GM12878 (cell line): ENCODE data around the gene EMP1. TPM values are rescaled to one million over a fixed set of nuclear protein-coding genes. Genes with fewer than 3 reads are reported as not detected.

Experiments used
- CREM ChIP-seq: IDR thresholded peaks from 2 replicates; pipeline ENCODE4 v1.6.1; 2014; ENCODE audit warnings: antibody characterized with exemption, low read depth
- MYB ChIP-seq: fragments of 150-350 bp; IDR thresholded peaks from 2 replicates; pipeline ENCODE4 v1.6.1; 2014; ENCODE audit warnings: mild to moderate bottlenecking, low read depth, low read length, borderline replicate concordance
- RFX5 ChIP-seq: IDR thresholded peaks from 2 replicates; pipeline ENCODE4 v1.6.1; 2011; ENCODE audit warnings: low read depth, low read length, improper control_type of control experiment
- SMARCA5 ChIP-seq: fragments of 450-650 bp; IDR thresholded peaks from 2 replicates; pipeline ENCODE4 v1.6.1; 2017; ENCODE audit warnings: mild to moderate bottlenecking
- TAF1 ChIP-seq: IDR thresholded peaks from 2 replicates; pipeline ENCODE4 v1.6.1; 2011; ENCODE audit warnings: mild to moderate bottlenecking, low read depth, low read length, borderline replicate concordance
- USF2 ChIP-seq: IDR thresholded peaks from 2 replicates; pipeline ENCODE4 v1.6.1; 2011; ENCODE audit warnings: low read depth, low read length, improper control_type of control experiment, borderline replicate concordance
- ZNF217 ChIP-seq: fragments of 450-650 bp; IDR thresholded peaks from 2 replicates; pipeline ENCODE4 v1.6.1; 2017; ENCODE audit warnings: antibody characterized with exemption, mild to moderate bottlenecking
- polyA plus RNA-seq, 11 experiments: library from polyadenylated mRNA; depleted of rRNA in 4 of 11; unstranded in 6 of 11; stranded (reverse) in 5 of 11; fragments of >200 nt; fragmentation: Nextera tagmentation in 4 of 11; fragmentation: Illumina TruSeq in 1 of 11; extraction: Ambion mirVana in 4 of 11; extraction: Trizol in 1 of 11; gene quantifications; 1 replicate in 1 of 11; 2 replicates in 10 of 11; pipeline versions ENCODE4 v1.2.1 to v1.2.3, GENCODE V29; 2011 to 2016; ENCODE audit warnings: inconsistent platforms in 2 of 11, missing spikeins in 2 of 11, low read depth in 1 of 11
- total RNA-seq, 4 experiments: library from RNA; depleted of rRNA in 3 of 4; stranded (reverse); fragments of >200 nt in 3 of 4; fragmentation: Illumina TruSeq in 1 of 4; extraction: Trizol in 1 of 4; gene quantifications; 2 replicates each; pipeline versions ENCODE4 v1.2.1 to v1.2.3, GENCODE V29; 2013 to 2021
- TF ChIP-seq, protein P1 (sequence below): fragments of 450-650 bp; IDR thresholded peaks from 2 replicates; pipeline ENCODE4 v1.6.1; 2017; ENCODE audit warnings: mild to moderate bottlenecking, moderate library complexity
- TF ChIP-seq, protein P2 (sequence below): IDR thresholded peaks from 2 replicates; pipeline ENCODE4 v1.6.1; 2012; ENCODE audit warnings: low read depth, low read length, improper control_type of control experiment

The EMP1 gene
- total and polyA plus RNA-seq, 10 of the 15 experiments (the other 5 are each of a cell fraction or from before 2014, with no cell fraction given): 0.09 to 0.90 (median 0.25) TPM; not detected in 1

GRCh38 chr12:13256692-13257045 is 60.1 kb downstream of the EMP1 start (continued):
- TF ChIP-seq, protein P1, sequence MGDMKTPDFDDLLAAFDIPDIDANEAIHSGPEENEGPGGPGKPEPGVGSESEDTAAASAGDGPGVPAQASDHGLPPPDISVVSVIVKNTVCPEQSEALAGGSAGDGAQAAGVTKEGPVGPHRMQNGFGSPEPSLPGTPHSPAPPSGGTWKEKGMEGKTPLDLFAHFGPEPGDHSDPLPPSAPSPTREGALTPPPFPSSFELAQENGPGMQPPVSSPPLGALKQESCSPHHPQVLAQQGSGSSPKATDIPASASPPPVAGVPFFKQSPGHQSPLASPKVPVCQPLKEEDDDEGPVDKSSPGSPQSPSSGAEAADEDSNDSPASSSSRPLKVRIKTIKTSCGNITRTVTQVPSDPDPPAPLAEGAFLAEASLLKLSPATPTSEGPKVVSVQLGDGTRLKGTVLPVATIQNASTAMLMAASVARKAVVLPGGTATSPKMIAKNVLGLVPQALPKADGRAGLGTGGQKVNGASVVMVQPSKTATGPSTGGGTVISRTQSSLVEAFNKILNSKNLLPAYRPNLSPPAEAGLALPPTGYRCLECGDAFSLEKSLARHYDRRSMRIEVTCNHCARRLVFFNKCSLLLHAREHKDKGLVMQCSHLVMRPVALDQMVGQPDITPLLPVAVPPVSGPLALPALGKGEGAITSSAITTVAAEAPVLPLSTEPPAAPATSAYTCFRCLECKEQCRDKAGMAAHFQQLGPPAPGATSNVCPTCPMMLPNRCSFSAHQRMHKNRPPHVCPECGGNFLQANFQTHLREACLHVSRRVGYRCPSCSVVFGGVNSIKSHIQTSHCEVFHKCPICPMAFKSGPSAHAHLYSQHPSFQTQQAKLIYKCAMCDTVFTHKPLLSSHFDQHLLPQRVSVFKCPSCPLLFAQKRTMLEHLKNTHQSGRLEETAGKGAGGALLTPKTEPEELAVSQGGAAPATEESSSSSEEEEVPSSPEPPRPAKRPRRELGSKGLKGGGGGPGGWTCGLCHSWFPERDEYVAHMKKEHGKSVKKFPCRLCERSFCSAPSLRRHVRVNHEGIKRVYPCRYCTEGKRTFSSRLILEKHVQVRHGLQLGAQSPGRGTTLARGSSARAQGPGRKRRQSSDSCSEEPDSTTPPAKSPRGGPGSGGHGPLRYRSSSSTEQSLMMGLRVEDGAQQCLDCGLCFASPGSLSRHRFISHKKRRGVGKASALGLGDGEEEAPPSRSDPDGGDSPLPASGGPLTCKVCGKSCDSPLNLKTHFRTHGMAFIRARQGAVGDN: no peak
- no peak for TF ChIP-seq RFX5
- no peak for TF ChIP-seq TAF1
- TF ChIP-seq, protein P2, sequence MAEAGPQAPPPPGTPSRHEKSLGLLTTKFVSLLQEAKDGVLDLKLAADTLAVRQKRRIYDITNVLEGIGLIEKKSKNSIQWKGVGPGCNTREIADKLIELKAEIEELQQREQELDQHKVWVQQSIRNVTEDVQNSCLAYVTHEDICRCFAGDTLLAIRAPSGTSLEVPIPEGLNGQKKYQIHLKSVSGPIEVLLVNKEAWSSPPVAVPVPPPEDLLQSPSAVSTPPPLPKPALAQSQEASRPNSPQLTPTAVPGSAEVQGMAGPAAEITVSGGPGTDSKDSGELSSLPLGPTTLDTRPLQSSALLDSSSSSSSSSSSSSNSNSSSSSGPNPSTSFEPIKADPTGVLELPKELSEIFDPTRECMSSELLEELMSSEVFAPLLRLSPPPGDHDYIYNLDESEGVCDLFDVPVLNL: no peak
- no peak for TF ChIP-seq USF2
- TF ChIP-seq SMARCA5: no peak
- TF ChIP-seq CREM: no peak
- no peak for TF ChIP-seq MYB
- no peak for TF ChIP-seq ZNF217
- TF ChIP-seq, all 136 proteins: peak for 0
